HG03342 (cell line): ENCODE results near the gene GPC6.

Source experiments
- ATAC-seq: cut with Tn5 transposase; IDR thresholded peaks from one replicate; pipeline ENCODE4 v1.9.1; 2021; ENCODE audit warnings: mild to moderate bottlenecking, moderate library complexity; ENCODE audit not compliant: unreplicated experiment

The GPC6 gene

DNA sequence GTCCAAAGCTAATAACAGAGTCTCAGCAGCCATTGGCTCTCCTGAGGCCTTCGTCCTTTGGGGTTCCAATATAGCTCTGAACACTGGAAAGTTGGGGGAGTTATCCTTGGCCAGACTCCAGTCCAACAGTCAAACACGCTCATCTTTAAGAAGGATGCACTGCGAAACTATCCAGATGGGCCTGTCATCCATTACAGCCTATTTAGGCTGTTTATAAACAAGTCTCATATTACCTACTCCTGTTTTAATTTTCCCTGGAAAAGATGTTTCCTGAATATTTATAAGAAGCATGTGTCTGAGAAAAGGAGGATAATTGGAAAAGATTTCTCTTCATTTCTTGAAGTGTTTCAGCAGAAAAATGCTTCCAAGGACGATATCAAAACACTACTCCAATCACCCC, 1082.2 kb downstream of the GPC6 start:
- no peak for ATAC-seq

DNA sequence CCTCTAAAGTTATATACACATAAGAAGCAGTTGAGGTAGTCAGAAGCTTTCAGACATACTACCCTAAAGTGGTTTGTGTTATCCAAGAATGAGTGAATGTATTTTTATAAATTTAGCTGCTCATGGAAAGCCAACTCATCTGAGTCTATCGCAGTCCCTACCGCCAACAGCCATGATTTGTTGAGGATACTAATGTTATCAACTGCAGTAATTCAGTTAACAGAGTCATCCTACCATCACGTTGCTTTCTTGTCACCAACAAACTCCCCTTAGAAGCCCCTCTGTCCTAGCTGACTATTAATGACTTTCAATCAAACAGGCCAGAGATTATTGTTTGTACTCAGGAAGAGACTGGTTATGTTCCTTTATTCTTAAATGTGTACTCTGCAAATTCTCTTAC, 1083.0 kb downstream of the GPC6 start:
- ATAC-seq = no peak

DNA sequence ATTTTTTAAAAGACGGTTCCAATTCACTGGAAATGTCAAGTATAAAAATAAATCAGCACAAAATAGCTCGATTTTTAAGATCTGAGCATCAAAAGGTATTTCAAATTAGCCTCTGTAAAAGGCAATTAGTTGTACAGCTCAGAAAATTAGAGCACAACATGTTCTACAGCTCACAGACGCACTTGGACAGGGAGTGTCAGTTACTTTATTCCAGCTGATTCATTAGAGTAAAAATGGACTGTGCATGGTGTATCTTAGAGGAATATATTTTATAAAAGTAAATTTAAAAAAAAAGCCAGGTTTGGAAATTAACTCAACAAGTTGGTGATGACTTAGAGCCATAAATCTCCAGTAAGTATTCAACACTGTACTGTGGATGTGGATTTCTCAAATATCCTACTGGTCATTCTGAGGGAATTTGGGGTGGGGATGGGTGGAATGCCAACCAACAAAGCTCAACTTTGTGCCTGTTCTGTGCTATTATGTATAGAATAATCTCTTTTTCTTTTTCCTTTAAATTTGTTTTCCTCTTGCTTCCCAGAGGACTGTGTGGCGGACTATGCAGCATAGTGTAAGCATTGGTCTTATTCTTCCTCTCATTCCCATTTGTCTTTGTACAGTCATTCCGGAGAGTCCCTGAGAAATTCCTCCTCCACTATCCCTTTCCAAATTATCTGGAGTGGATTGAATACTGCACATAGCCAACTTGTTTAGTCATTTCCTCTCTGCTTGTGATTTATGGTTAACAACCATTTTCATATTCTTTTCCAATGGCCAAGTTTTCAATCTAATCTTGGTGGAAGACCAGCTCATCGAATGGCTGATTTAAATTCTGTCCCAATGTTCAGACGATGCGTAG, 1083.6 kb downstream of the GPC6 start:
- ATAC-seq = no peak

DNA sequence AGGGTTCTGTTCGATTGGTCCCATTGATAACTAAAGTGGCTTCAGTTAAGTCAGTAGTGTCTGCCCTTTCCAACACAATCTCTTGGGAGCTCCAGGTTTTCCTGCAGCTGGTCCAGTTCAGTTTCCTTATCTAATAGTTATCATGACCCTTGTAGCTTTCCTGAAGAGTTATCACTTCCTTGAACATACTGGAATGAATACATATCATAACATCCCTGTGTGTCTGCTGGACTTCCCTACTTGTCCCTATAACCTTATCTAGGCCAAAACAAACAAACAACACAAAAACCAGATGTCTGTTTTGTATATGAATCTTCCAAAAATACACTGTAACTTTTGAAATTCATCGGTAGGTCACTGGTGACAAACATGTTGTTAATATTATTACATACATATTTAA, 1085.3 kb downstream of the GPC6 start:
- no peak for ATAC-seq

DNA sequence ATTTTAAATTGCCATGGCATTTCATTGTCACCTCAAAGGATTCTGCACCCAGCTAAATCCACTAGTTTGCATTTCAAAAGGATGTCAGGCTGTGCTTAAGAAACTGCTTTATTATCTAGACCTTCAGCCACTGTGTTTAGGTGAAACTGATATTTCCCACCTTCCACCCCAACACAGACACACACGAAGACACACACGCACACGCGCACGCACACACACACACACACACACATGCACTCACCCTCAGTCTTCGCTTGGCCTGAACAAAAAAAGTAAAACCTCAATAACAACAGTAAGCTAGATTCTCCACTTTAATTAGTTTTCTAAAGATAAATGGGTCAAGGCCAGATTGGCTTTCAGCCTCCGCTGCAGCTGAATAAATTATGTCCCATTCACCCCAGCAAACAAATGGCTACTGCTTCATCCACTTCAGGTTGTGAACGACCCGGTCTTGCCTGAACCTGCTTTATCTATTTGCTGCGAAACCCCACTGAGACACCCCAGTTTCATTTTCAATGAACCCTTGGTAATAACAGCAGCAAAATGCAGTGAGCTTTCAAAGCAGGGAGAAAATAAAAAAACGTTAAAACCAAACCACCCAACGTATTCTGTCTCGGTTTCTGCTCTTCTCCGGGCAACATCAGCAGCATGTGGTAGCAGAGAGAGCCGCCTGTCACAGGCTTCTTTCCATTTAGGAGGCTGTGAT, 1086.1 kb downstream of the GPC6 start:
- ATAC-seq = no peak

DNA sequence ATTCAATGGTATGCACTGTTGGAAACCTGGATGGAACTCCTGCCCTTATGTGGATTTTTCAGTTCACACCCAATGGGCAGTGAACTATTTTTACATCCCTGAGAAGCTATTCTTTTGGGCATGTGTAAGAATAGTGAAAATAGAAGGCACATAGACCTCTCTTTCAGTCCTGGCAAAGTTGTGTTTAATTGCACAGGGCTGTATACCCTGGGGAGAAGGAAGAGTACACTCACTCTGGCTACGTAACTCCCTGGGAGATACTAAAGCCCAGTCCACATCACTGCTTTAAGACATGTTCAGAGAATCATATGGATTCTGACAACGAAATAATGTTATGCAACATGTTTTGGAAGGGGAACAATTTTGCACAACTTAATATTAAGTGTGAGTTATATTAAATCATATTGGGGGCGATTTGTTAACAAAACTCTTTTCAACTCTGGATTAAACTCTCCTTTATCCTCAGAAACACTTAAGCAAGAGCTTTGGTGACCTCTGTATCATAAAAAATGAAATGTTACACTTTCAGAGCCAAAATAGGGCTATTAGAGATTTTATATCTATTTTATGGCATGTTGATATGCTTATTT, 1086.8 kb downstream of the GPC6 start:
- no peak for ATAC-seq

DNA sequence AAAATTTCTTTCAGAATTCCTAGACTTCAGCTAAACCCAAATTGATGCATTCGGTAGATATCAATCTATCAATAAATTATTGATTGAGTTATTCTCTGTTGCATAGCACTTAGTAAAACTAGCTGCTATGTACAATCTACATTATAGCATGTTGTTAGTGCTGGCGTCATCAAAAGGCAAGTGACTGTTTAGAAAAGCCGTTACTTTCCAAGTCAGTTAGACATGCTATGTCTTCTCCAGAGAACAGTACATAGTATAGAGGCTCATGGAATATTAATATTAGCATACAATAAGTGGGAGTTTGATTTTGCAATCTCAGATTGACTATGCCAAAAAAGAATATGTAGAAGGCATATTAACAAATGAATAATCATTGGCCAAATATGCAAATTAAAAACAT, 1087.3 kb downstream of the GPC6 start:
- ATAC-seq = no peak

DNA sequence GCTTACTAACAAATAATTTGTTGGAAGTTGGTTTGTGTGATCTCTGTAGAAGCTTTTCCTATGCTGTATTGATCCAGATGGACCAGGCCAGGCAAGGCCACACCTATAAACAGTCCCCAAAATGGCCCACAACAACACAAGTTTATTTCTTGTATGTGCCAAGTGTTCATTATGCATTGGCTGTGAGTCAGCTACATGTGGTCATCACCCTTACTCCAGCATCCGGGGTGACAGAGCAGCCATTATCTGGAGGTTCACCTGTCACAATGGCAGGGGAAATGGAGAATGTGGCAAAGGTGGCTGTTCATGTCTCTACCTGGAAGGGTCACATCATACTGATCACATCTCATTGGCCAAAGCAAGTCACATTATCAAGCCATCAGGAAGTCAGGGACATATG, 1088.6 kb downstream of the GPC6 start:
- ATAC-seq = no peak

DNA sequence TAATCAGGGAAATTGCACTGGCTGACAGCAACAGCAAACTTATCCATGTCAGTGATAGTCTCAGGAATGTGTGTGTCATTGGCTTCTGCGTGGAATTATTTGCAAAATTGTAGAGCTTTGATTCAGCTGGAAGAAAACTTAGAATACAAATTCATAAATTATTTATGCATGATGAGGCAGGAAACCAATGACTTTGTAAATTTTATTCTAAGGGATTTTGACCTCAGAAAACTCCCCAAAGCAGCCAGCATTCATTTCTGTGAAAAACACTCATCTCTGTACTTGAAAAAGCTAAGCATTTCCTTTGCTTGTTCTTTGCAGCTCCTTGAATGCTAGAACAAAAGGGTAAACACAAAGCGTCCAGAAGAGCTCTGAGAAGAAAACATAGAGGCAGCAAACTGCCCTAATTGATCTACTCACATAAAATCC, 1090.5 kb downstream of the GPC6 start:
- ATAC-seq = no peak

DNA sequence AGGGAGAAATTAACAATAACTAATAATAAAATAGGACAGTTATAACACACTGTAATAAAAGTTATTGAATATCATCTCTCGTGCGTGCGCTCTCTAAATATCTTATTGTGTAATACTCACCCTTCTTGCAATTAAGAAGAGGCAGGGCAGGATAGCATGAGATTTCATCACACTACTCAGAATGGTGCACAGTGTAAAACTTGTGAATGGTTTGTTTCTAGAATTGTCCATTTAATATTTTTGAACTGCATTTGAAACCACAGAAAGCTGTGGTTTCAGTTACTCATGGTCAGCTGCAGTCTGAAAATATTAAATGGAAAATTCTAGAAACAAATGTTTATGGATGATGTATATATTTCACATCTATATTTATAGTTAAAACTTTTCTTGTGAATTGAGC, 1091.8 kb downstream of the GPC6 start:
- ATAC-seq = no peak

DNA sequence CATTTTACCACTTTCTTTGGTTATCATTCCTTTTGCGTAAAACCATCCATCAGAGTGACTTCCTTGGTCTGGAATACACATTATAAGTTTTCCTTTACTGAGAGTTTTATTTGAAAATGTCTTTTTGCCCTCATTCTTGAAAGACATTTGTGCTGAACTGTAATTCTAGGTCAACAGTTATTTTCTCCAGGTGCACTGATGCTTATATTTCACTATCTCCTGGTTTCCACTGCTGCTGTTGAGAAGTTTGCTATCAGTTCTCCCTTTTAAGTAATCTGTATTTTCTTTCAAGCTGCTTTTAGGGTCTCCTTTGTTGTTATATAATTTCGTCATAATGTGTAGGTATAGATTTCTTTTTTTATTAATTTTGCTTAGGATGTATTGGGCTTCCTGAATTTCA, 1092.9 kb downstream of the GPC6 start:
- ATAC-seq = no peak

DNA sequence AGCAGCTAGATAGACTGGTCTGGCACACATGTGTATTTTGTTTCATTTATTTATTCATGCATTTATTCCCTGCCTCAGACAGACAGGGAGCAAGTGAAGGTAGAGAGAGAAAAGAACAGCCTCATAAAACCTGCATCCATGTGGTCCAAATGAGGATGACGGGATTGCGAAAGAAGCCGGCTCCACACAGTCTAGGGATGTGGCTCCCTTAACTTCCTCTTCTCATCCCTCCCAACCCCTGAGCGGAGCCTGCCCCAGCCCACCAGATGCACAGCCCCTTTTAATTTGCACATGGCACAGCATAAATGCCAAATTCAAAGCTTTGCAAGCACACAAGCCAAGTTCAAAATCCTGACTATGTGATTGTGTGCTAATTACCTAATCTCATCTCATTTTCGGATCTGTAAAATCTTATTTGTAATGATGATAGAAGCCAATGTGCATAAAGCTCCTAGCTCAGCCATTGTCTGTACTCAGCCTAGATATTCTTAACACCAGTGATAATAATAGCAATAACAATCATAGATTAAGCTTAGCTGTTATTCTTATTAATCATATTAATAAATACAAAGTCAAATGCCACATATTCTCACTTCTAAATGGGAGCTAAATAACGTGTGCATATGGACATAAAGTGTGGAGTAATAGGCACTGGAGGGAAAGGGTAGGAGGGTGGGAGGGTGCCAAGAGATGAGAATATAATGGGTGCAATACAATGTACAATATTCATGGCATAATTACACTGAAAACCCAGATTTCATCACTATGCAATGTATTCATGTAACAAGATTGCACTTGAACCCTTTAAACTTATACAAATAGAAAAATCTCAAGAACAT, 1096.5 kb downstream of the GPC6 start:
- no peak for ATAC-seq

DNA sequence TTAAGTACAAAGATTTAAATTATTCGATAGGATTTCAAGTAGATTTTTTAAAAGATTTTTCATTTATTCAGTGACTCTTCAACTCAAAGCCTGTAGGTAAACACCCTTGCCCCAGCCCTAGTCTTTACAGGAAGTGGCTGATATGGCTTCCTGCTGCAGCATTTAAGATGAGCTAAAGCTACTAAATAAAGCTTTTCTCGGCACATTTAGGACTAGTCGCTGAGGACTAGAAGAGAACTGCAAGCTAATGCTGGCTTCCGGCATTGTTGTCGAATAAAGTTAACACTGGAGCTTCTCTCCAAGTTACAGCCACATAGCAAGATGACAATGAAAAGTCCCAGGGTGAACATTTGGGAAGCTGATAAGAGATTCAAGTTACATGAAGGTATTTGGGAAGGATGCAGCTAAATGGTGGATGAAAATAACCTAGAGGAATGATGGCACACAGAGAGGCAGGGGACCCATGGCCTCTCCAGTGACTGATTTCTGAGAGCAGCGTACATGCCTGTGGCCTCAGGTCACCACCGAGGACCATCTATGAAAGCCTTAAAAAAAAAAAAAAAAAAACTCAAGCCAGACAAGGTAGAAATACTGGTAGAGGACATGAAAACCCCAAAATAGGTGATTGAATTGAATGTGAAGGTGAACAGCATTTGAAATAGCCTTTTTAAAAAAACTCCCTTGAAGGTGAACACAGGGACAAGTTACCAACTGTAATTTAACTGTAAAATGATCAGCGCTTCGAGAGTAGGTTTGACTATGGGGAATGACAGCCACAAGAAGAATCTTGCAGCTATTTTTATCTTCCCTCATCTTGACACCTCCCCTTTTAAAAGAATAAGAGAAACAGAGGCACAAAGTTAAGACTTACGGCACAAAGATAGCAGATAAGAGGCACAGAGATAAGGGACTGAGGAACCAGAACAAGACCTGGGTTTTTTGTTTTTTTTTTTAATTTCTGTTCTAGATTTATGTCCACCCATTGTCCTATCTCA, 1097.5 kb downstream of the GPC6 start:
- ATAC-seq = no peak

DNA sequence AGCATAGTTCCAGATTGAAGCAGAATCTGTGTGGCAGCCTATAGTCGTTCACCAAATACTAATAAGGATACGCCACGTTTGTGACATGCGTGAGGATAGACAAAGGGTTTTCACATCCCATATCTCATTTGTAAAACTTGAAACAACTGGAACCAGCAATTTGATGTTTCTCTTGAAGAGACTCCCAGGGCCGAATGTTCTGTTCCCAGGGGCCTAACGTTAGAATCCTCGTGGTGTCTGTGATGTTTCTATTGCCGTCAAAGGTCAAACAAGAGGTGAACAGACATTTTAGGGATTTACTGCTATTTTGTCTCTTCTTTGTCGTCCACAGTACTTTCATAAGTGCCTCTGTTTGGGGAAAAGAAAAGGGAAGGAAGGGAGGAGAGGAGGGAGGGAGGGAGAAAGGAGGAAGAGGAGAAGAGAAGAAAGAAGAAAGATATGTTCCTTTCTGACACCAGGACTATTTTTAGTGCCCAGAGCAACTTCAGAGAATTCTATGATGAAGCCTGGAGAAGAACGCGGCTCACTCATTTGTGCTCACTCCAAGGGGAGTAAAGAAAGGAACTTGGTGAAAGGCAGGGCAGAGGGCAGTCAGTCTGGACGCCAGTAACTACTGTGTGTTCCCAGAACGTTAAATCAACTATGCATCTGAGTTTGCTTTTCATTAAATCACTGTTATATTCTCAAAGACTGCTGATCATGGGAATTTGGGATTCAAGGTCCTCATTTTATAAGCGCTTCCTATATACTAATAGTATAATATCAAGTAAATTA, 1098.3 kb downstream of the GPC6 start:
- no peak for ATAC-seq

DNA sequence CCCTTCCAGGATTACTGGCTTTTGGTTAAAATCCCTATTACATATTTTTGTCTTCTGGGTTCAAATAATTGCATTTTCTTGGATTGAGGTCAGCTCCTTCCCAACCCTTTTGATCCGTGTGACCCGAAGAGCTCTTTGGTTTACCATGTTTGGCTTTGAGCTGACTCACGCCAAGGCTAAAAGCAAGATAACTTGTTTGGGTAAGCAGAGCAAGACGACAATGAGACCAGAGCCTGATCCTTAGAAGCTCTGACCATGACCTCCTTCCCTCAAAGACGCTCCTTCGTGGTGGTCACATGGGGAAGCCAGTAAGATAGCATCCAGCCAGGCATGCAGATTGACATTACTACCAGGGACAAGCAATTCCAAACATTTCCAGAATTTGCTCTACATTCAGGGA, 1099.0 kb downstream of the GPC6 start:
- no peak for ATAC-seq

DNA sequence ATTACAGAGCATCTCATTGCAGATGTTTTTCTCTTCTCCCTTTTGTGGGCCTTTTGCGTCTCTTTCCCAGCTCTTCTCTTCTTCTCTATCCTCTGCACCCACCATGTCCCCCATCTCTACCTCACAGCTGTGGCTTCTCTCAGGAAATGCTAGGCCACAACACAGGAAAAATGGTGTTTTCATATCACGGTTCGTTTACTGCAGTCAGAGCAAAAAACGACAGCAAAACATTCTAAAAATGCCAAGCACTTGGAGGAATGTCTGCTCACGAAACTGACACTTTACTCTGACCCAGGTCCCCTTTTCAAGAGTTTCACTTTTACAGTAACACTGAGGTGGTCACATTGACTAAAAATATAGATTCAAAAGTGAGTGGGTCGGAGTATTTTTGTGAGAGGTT, 1100.7 kb downstream of the GPC6 start:
- peak; percentile 92 for ATAC-seq

DNA sequence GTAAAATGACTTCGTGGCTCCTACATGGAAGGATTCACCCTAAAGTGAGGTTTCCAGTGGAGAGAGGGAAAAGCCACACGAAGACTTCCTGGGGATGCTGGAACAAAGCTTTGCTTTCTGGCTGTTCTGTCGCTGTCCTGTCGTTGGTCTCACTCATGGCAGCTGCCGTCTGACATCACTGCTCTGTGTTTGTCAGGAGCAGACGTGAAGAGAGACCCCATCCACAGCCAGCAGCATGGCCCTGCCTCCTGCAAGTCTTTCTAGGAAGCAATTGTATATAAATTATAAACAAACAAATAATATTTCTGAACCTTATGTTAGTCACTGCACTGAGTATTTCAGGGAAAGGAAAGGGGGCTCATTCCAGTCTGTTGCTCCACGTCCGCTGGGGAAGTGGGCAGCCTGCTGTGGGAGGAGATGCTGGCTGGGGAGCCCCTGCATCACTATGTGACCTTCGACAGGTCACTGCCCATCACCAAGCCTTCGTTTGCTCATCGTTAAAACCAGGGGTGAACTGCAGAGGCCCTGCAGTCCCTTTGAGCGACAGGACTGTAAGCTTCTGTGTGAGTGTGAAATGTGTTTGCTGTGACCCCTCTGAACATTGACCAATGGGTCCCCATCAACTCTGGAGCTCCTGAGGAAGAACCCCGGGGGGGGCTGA, 1101.9 kb downstream of the GPC6 start:
- ATAC-seq = no peak

DNA sequence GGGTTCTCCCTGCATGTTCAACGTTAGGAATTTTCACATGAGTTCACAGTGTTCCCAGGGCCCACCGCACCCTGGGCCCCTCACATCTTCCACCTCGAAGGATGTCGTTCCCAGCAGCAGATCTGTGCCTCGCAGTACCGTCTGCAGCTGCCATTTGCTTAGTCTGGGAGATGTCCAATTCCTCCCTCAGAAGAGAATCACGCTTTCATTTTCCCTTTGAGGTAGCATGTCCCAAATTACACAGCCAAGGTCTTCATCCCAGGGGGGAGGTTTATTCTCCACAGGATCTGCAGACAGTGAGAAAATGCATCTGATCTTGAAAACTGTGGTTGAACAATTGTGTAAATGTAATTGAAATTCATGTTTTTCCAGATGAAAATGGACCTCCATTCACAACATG, 1102.7 kb downstream of the GPC6 start:
- ATAC-seq = no peak
